HepG2 (cell line): ENCODE data around the gene PRSS21. TPM values are rescaled to one million over a fixed set of nuclear protein-coding genes. Genes with fewer than 3 reads are reported as not detected.
A peak's percentile ranks its signal among the peaks of the same experiment; 100 is the strongest.

Experiments
- CCAR2 ChIP-seq: fragments of 200-400 bp; formaldehyde crosslinking; optimal IDR thresholded peaks from 2 replicates; pipeline ENCODE3; 2018; ENCODE audit warnings: low read depth, mild to moderate bottlenecking, low read length, moderate library complexity
- ELF4 ChIP-seq: sonication (generic); formaldehyde crosslinking; IDR thresholded peaks from 2 replicates; pipeline ENCODE4 v1.5.0; 2020; ENCODE audit warnings: missing genetic modification reagents, mild to moderate bottlenecking, moderate library complexity, borderline replicate concordance
- HHEX ChIP-seq: IDR thresholded peaks from 2 replicates; pipeline ENCODE4 v1.6.1; 2016; ENCODE audit warnings: control low read depth
- ISL2 ChIP-seq: sonication (generic); formaldehyde crosslinking; IDR thresholded peaks from 2 replicates; pipeline ENCODE4 v1.5.0; 2020; ENCODE audit warnings: missing genetic modification reagents
- SOX5 ChIP-seq: IDR thresholded peaks from 2 replicates; pipeline ENCODE4 v1.6.1; 2016; ENCODE audit warnings: borderline replicate concordance
- TCF7L2 ChIP-seq: IDR thresholded peaks from 2 replicates; pipeline ENCODE4 v1.6.1; 2011; ENCODE audit warnings: mild to moderate bottlenecking, low read depth, low read length, moderate library complexity
- TEAD2 ChIP-seq: sonication (generic); formaldehyde crosslinking; IDR thresholded peaks from 2 replicates; pipeline ENCODE4 v1.9.0; 2021; ENCODE audit warnings: missing genetic modification reagents
- YEATS2 ChIP-seq: sonication (generic); formaldehyde crosslinking; IDR thresholded peaks from 2 replicates; pipeline ENCODE4 v1.4.0; 2020; ENCODE audit warnings: missing genetic modification reagents, borderline replicate concordance
- ZNF275 ChIP-seq: sonication (generic); formaldehyde crosslinking; IDR thresholded peaks from 2 replicates; pipeline ENCODE4 v1.8.0; 2022; ENCODE audit warnings: missing genetic modification reagents, mild to moderate bottlenecking, inconsistent platforms, borderline replicate concordance
- ZNF350 ChIP-seq: sonication (generic); formaldehyde crosslinking; IDR thresholded peaks from 2 replicates; pipeline ENCODE4 v1.4.0; 2020; ENCODE audit warnings: mild to moderate bottlenecking, low read depth, missing genetic modification reagents, borderline replicate concordance
- ZNF691 ChIP-seq: sonication (generic); formaldehyde crosslinking; IDR thresholded peaks from 2 replicates; pipeline ENCODE4 v1.4.0; 2020; ENCODE audit warnings: missing genetic modification reagents, low read depth, mild to moderate bottlenecking, borderline replicate concordance
- ZNF770 ChIP-seq: sonication (generic); formaldehyde crosslinking; IDR thresholded peaks from 2 replicates; pipeline ENCODE4 v1.5.0; 2020; ENCODE audit warnings: mild to moderate bottlenecking, missing genetic modification reagents
- polyA plus RNA-seq, 8 experiments: library from polyadenylated mRNA; depleted of rRNA in 3 of 8; stranded (reverse) in 7 of 8; unstranded in 1 of 8; fragments of >200 nt; fragmentation: Illumina TruSeq in 4 of 8; extraction: Trizol in 4 of 8; gene quantifications; 2 replicates each; pipeline versions ENCODE4 v1.2.1 to v1.2.3, GENCODE V29; 2011 to 2016; ENCODE audit warnings: low read depth in 4 of 8, missing spikeins in 1 of 8, mixed read lengths in 1 of 8; ENCODE audit not compliant: insufficient read depth in 1 of 8
- total RNA-seq, 5 experiments: library from RNA; depleted of rRNA; stranded (reverse); fragments of >200 nt; fragmentation: Illumina TruSeq; extraction: Trizol; gene quantifications; 2 replicates each; pipeline ENCODE4 v1.2.3, GENCODE V29; 2016; ENCODE audit warnings: low read depth in 1 of 5
- TF ChIP-seq, protein P1 (sequence below): sonication (generic); formaldehyde crosslinking; IDR thresholded peaks from 2 replicates; pipeline ENCODE4 v1.5.0; 2020; ENCODE audit warnings: mild to moderate bottlenecking, missing genetic modification reagents, borderline replicate concordance

PRSS21 gene
- total and polyA plus RNA-seq, 2 of the 13 experiments (the other 11 are each of a cell fraction or from before 2014, with no cell fraction given): not detected

- TF ChIP-seq ZNF691 (CRISPR knock-in tag) (no peak), TEAD2 (CRISPR knock-in tag) (no peak), CCAR2 (no peak), ZNF350 (CRISPR knock-in tag) (peak; percentile 33; the same call in 1 of the 2 replicates), ZNF275 (peak; percentile 50; the same call in 1 of the 2 replicates), ELF4 (CRISPR knock-in tag) (no peak), ZNF770 (CRISPR knock-in tag) (0 out of 2 replicates have a peak, but pooled peaks have one; percentile 19), SOX5 (CRISPR knock-in tag) (no peak), TCF7L2 (no peak), ISL2 (peak; percentile 55; the same call in 1 of the 2 replicates), YEATS2 (CRISPR knock-in tag) (peak; percentile 82), HHEX (CRISPR knock-in tag) (no peak)
- TF ChIP-seq, protein P1, sequence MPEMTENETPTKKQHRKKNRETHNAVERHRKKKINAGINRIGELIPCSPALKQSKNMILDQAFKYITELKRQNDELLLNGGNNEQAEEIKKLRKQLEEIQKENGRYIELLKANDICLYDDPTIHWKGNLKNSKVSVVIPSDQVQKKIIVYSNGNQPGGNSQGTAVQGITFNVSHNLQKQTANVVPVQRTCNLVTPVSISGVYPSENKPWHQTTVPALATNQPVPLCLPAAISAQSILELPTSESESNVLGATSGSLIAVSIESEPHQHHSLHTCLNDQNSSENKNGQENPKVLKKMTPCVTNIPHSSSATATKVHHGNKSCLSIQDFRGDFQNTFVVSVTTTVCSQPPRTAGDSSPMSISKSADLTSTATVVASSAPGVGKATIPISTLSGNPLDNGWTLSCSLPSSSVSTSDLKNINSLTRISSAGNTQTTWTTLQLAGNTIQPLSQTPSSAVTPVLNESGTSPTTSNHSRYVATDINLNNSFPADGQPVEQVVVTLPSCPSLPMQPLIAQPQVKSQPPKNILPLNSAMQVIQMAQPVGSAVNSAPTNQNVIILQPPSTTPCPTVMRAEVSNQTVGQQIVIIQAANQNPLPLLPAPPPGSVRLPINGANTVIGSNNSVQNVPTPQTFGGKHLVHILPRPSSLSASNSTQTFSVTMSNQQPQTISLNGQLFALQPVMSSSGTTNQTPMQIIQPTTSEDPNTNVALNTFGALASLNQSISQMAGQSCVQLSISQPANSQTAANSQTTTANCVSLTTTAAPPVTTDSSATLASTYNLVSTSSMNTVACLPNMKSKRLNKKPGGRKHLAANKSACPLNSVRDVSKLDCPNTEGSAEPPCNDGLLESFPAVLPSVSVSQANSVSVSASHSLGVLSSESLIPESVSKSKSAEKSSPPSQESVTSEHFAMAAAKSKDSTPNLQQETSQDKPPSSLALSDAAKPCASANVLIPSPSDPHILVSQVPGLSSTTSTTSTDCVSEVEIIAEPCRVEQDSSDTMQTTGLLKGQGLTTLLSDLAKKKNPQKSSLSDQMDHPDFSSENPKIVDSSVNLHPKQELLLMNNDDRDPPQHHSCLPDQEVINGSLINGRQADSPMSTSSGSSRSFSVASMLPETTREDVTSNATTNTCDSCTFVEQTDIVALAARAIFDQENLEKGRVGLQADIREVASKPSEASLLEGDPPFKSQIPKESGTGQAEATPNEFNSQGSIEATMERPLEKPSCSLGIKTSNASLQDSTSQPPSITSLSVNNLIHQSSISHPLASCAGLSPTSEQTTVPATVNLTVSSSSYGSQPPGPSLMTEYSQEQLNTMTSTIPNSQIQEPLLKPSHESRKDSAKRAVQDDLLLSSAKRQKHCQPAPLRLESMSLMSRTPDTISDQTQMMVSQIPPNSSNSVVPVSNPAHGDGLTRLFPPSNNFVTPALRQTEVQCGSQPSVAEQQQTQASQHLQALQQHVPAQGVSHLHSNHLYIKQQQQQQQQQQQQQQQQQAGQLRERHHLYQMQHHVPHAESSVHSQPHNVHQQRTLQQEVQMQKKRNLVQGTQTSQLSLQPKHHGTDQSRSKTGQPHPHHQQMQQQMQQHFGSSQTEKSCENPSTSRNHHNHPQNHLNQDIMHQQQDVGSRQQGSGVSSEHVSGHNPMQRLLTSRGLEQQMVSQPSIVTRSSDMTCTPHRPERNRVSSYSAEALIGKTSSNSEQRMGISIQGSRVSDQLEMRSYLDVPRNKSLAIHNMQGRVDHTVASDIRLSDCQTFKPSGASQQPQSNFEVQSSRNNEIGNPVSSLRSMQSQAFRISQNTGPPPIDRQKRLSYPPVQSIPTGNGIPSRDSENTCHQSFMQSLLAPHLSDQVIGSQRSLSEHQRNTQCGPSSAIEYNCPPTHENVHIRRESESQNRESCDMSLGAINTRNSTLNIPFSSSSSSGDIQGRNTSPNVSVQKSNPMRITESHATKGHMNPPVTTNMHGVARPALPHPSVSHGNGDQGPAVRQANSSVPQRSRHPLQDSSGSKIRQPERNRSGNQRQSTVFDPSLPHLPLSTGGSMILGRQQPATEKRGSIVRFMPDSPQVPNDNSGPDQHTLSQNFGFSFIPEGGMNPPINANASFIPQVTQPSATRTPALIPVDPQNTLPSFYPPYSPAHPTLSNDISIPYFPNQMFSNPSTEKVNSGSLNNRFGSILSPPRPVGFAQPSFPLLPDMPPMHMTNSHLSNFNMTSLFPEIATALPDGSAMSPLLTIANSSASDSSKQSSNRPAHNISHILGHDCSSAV (CRISPR knock-in tag): no peak
Observed at GRCh38 chr16:2777231-2777902, 39.7 kb upstream of the PRSS21 start, which contains the start of gene ELOB (continued).
